Measurements from ENCODE around the gene ZNF804B. TPM values are rescaled to one million over a fixed set of nuclear protein-coding genes. Genes with fewer than 3 reads are reported as not detected.

The ZNF804B gene
- total and polyA plus RNA-seq, 8 donors: 0.37 TPM; not detected in 7

GRCh38 chr7:88761779-88762178, 2.3 kb downstream of the ZNF804B start:
- peaks cover 16 to 51% (median 33%) of the 10 kb centered on the region in 3 donors for H3K27me3 ChIP-seq
- no peak for DNase-seq
- no peak overlapping the region for H3K27ac ChIP-seq
- H3K36me3 ChIP-seq: no peaks in the 10 kb centered on the region
- TF ChIP-seq CTCF (IDR thresholded peaks at IDR 0.05) (no peak), POLR2AphosphoS5 (IDR thresholded peaks at IDR 0.05) (no peak), POLR2A (IDR thresholded peaks at IDR 0.05) (no peak), EP300 (IDR thresholded peaks at IDR 0.05) (no peak)
- intact Hi-C loops (cut with DNase I; ENCODE audit: low total_unique reads): no loop called here
- WGBS, 5 donors: 50 to 71% (median 56%) methylated on average over 1 of the region's 1 CpG
- peaks cover 16 to 20% (median 19%) of the 10 kb centered on the region in 4 donors for H3K4me1 ChIP-seq
- H3K4me3 ChIP-seq: no peak overlapping the region
- no peaks in the 10 kb centered on the region for H3K9me3 ChIP-seq

GRCh38 chr7:88771417-88771816, 11.9 kb downstream of the ZNF804B start:
- no peak overlapping the region for H3K27ac ChIP-seq
- H3K36me3 ChIP-seq: no peaks in the 10 kb centered on the region
- TF ChIP-seq POLR2AphosphoS5 (IDR thresholded peaks at IDR 0.05): no peak
- no peak for TF ChIP-seq POLR2A (IDR thresholded peaks at IDR 0.05)
- TF ChIP-seq EP300 (IDR thresholded peaks at IDR 0.05): no peak
- no peak for TF ChIP-seq CTCF (IDR thresholded peaks at IDR 0.05)
- no peak overlapping the region for H3K4me3 ChIP-seq
- no peaks in the 10 kb centered on the region for H3K4me1 ChIP-seq
- no peaks in the 10 kb centered on the region for H3K9me3 ChIP-seq
- H3K27me3 ChIP-seq: no peaks in the 10 kb centered on the region
- intact Hi-C loops (cut with DNase I; ENCODE audit: low total_unique reads): no loop called here
- 49 to 75% (median 56%) methylated on average over 1 of the region's 1 CpG for WGBS, 5 donors
- no peak for DNase-seq

- no peak for TF ChIP-seq POLR2A (IDR thresholded peaks at IDR 0.05)
- TF ChIP-seq POLR2AphosphoS5 (IDR thresholded peaks at IDR 0.05): no peak
- no peak for TF ChIP-seq EP300 (IDR thresholded peaks at IDR 0.05)
- TF ChIP-seq CTCF (IDR thresholded peaks at IDR 0.05): no peak
- H3K36me3 ChIP-seq: no peaks in the 10 kb centered on the region
- no peaks in the 10 kb centered on the region for H3K9me3 ChIP-seq
- no peaks in the 10 kb centered on the region for H3K27me3 ChIP-seq
- no peak overlapping the region for H3K4me3 ChIP-seq
- no peaks in the 10 kb centered on the region for H3K4me1 ChIP-seq
- no peak overlapping the region for H3K27ac ChIP-seq
- DNase-seq: no peak
- intact Hi-C loops (cut with DNase I; ENCODE audit: low total_unique reads): no loop called here
Observed at GRCh38 chr7:88772776-88773175, 13.3 kb downstream of the ZNF804B start.

GRCh38 chr7:88775838-88776237, 16.3 kb downstream of the ZNF804B start:
- DNase-seq: no peak
- Histone ChIP-seq H3K27me3 (no peaks in the 10 kb centered on the region), H3K36me3 (no peaks in the 10 kb centered on the region), H3K4me3 (no peak overlapping the region), H3K9me3 (no peaks in the 10 kb centered on the region), H3K27ac (no peak overlapping the region), H3K4me1 (no peaks in the 10 kb centered on the region)
- intact Hi-C loops (cut with DNase I; ENCODE audit: low total_unique reads): no loop called here
- no peak for TF ChIP-seq POLR2AphosphoS5 (IDR thresholded peaks at IDR 0.05)
- TF ChIP-seq POLR2A (IDR thresholded peaks at IDR 0.05): no peak
- no peak for TF ChIP-seq CTCF (IDR thresholded peaks at IDR 0.05)
- TF ChIP-seq EP300 (IDR thresholded peaks at IDR 0.05): no peak
